Measurements from ENCODE around the gene PLXNA4. TPM values are rescaled to one million over a fixed set of nuclear protein-coding genes. Genes with fewer than 3 reads are reported as not detected.

PLXNA4 gene
- total RNA-seq, 1 donor from 2014 or later: 21.7 TPM

DNA sequence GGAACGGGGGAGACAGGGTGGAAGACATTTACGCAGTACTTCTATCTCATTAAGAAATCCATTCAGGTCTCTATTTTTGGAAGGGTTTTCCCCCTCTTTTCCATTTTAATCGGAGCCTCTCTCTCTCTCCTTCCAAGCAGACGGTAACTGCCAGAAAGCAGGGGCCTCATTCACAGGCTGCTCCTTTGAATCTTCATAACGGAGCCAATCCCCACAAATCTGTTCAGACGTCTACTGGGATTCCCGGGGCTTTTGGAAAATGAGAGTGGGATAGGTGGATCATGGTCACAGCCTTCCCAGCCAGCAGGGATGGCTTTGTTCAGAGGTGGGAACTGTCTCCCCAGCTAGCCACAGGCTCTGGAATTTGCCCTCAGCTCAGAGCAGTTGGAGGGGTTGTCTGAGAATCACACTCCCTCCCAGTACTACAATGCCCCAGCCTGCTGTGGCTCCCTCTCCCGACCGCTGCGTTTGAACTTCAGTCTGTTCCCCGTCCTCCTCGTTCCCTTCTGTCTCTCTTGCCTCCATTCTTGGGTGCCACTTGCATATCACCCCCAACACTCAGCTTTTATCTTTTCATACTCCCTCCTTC, 413.6 kb downstream of the PLXNA4 start:
- TF ChIP-seq, protein P1, sequence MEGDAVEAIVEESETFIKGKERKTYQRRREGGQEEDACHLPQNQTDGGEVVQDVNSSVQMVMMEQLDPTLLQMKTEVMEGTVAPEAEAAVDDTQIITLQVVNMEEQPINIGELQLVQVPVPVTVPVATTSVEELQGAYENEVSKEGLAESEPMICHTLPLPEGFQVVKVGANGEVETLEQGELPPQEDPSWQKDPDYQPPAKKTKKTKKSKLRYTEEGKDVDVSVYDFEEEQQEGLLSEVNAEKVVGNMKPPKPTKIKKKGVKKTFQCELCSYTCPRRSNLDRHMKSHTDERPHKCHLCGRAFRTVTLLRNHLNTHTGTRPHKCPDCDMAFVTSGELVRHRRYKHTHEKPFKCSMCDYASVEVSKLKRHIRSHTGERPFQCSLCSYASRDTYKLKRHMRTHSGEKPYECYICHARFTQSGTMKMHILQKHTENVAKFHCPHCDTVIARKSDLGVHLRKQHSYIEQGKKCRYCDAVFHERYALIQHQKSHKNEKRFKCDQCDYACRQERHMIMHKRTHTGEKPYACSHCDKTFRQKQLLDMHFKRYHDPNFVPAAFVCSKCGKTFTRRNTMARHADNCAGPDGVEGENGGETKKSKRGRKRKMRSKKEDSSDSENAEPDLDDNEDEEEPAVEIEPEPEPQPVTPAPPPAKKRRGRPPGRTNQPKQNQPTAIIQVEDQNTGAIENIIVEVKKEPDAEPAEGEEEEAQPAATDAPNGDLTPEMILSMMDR (conservative IDR thresholded peaks at IDR 0.05): no peak
- peaks cover 3% of the 10 kb centered on the region for H3K36me3 Mint-ChIP-seq (ENCODE audit: low read depth)
- H3K4me3 Mint-ChIP-seq: no peak overlapping the region
- H3K9me3 Mint-ChIP-seq: no peaks in the 10 kb centered on the region
- peaks cover 11% of the 10 kb centered on the region for H3K4me1 Mint-ChIP-seq
- peak overlapping the region; percentile 53 for H3K27ac Mint-ChIP-seq (ENCODE audit: unreplicated experiment)
- H3K27me3 Mint-ChIP-seq (ENCODE audit: low read depth): no peaks in the 10 kb centered on the region
- DNase-seq (ENCODE audit: low read depth, low spot score): no peak

- TF ChIP-seq, protein P1 (conservative IDR thresholded peaks at IDR 0.05): no peak
- H3K4me3 Mint-ChIP-seq: no peak overlapping the region
- H3K27ac Mint-ChIP-seq (ENCODE audit: unreplicated experiment): no peak overlapping the region
- peaks cover 11% of the 10 kb centered on the region for H3K4me1 Mint-ChIP-seq
- no peaks in the 10 kb centered on the region for H3K27me3 Mint-ChIP-seq (ENCODE audit: low read depth)
- no peak for DNase-seq (ENCODE audit: low read depth, low spot score)
- no peaks in the 10 kb centered on the region for H3K9me3 Mint-ChIP-seq
- peaks cover 3% of the 10 kb centered on the region for H3K36me3 Mint-ChIP-seq (ENCODE audit: low read depth)
These were observed 414.3 kb downstream of the PLXNA4 start for GRCh38 chr7:132161976-132162375.

- H3K27me3 Mint-ChIP-seq (ENCODE audit: low read depth): no peaks in the 10 kb centered on the region
- TF ChIP-seq, protein P1 (conservative IDR thresholded peaks at IDR 0.05): no peak
- no peaks in the 10 kb centered on the region for H3K9me3 Mint-ChIP-seq
- no peak for DNase-seq (ENCODE audit: low read depth, low spot score)
- peaks cover 3% of the 10 kb centered on the region for H3K36me3 Mint-ChIP-seq (ENCODE audit: low read depth)
- H3K27ac Mint-ChIP-seq (ENCODE audit: unreplicated experiment): no peak overlapping the region
- no peak overlapping the region for H3K4me3 Mint-ChIP-seq
- H3K4me1 Mint-ChIP-seq: peaks cover 11% of the 10 kb centered on the region
These were observed 414.7 kb downstream of the PLXNA4 start for GRCh38 chr7:132161533-132161915.

DNA sequence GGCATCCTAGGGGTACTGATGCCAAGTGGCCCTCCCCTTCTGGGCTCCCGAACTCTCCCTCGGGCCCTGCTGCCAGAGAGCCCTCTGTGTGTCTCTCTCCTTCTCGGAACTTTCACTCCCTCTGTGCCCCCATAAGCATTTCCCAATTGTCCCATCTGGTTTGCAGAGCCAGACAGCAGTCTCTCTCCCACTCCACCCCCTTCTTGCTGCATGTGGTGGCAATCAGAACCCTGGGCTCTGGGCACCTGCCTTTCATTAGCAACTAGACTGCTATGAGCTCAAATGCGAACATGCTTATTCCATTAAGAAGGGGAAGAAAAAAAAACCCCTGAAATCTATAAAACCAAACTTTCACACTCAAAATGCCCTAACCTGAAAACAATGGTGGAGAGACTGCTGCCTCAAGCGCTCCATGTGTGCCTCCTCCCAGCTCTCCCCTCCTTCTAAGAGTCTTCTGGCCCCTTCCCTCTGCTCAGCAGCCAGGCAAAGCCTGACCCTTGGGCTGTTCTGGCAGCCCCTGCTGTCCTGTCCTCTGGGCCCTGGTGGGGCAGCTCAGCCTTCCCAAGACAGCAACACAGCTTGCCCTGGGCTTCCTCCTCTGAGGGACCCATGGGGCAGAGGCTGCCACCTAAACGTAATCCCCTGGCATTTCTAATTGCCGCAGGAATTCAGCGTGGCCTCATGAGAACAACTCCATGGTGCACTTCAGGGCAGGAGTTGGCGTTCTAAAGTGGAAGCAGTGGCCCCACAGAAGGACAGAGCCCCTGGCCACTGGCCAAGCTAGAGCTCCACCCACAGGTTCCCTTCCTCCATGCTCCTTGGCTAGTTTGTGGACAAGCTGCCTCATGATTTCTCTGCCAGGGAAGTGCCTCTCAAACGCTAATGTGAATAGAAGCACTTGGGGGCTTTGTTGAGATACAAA, 415.4 kb downstream of the PLXNA4 start:
- Mint-ChIP-seq H3K4me1 (peaks cover 16% of the 10 kb centered on the region), H3K27ac (ENCODE audit: unreplicated experiment) (no peak overlapping the region), H3K27me3 (ENCODE audit: low read depth) (no peaks in the 10 kb centered on the region), H3K9me3 (no peaks in the 10 kb centered on the region), H3K4me3 (no peak overlapping the region), H3K36me3 (ENCODE audit: low read depth) (no peaks in the 10 kb centered on the region)
- TF ChIP-seq, protein P1 (conservative IDR thresholded peaks at IDR 0.05): no peak
- no peak for DNase-seq (ENCODE audit: low read depth, low spot score)

- no peaks in the 10 kb centered on the region for H3K27me3 Mint-ChIP-seq (ENCODE audit: low read depth)
- H3K36me3 Mint-ChIP-seq (ENCODE audit: low read depth): no peaks in the 10 kb centered on the region
- H3K4me1 Mint-ChIP-seq: peaks cover 17% of the 10 kb centered on the region
- no peaks in the 10 kb centered on the region for H3K9me3 Mint-ChIP-seq
- TF ChIP-seq, protein P1 (conservative IDR thresholded peaks at IDR 0.05): no peak
- no peak overlapping the region for H3K27ac Mint-ChIP-seq (ENCODE audit: unreplicated experiment)
- DNase-seq (ENCODE audit: low read depth, low spot score): no peak
- H3K4me3 Mint-ChIP-seq: no peak overlapping the region
These were observed 417.4 kb downstream of the PLXNA4 start for GRCh38 chr7:132158841-132159240.
